Thymus (tissue), 11 donors: Measurements from ENCODE around the gene AAK1. TPM values are rescaled to one million over a fixed set of nuclear protein-coding genes. Genes with fewer than 3 reads are reported as not detected.

Experiments
- DNase-seq, 9 donors: peaks; one replicate each; pipeline ENCODE4 v3.0.0-alpha.2; 2013; ENCODE audit warnings: low spot score in 9 of 9, low read depth in 6 of 9, missing footprints in 1 of 9
- H3K27ac ChIP-seq, 2 donors: one replicate each; pipeline ENCODE4 v1.5.1; 2013; ENCODE audit warnings: control low read depth in 1 of 2, low read depth in 1 of 2, low read length in 1 of 2, mild to moderate bottlenecking in 1 of 2, moderate library complexity in 1 of 2
- H3K27me3 ChIP-seq, 2 donors: one replicate each; pipeline ENCODE4 v1.5.1; 2013; ENCODE audit warnings: low read length in 1 of 2; ENCODE audit not compliant: control insufficient read depth in 2 of 2, insufficient read depth in 1 of 2
- H3K36me3 ChIP-seq, 2 donors: one replicate each; pipeline ENCODE4 v1.5.1; 2013; ENCODE audit warnings: low read length in 1 of 2, mild to moderate bottlenecking in 1 of 2, moderate library complexity in 1 of 2; ENCODE audit not compliant: control insufficient read depth in 2 of 2, insufficient read depth in 2 of 2
- H3K4me1 ChIP-seq, 2 donors: one replicate each; pipeline ENCODE4 v1.5.1; 2013; ENCODE audit warnings: low read length in 2 of 2; ENCODE audit not compliant: control insufficient read depth in 2 of 2, insufficient read depth in 2 of 2
- H3K4me3 ChIP-seq, 2 donors: one replicate each; pipeline ENCODE4 v1.5.1; 2013; ENCODE audit warnings: low read length in 2 of 2, control low read depth in 1 of 2, mild to moderate bottlenecking in 1 of 2
- H3K9me3 ChIP-seq, 2 donors: one replicate each; pipeline ENCODE4 v1.5.1; 2013; ENCODE audit warnings: low read length in 1 of 2, mild to moderate bottlenecking in 1 of 2; ENCODE audit not compliant: control insufficient read depth in 2 of 2, insufficient read depth in 1 of 2
- WGBS: extraction: QIAGEN DNeasy Blood & Tissue Kit; methylation state at CpG from one replicate; pipeline ENCODE4 v1.1.7; 2013; 5-methylcytosine and 5-hydroxymethylcytosine counted together
- polyA plus RNA-seq: library from polyadenylated mRNA; stranded (reverse); fragments of 200-250 nt; gene quantifications from one replicate; pipeline ENCODE4 v1.2.3, GENCODE V29; 2013
- total RNA-seq: library from RNA; stranded (reverse); fragments of 120-200 nt; gene quantifications from one replicate; pipeline ENCODE4 v1.2.4, GENCODE V29; 2013
- donor health status: healthy.

The AAK1 gene
- total and polyA plus RNA-seq, 2 donors: 17.4 to 26.6 TPM

GRCh38 chr2:69509011-69509749, 134.4 kb downstream of the AAK1 start:
- 95% methylated on average over 7 of the region's 7 CpGs for WGBS
- peaks cover 70 to 77% of the 10 kb centered on the region in 2 donors for H3K36me3 ChIP-seq
- H3K4me1 ChIP-seq: no peaks in the 10 kb centered on the region
- no peaks in the 10 kb centered on the region for H3K27me3 ChIP-seq
- H3K4me3 ChIP-seq: no peak overlapping the region
- H3K9me3 ChIP-seq: no peaks in the 10 kb centered on the region
- no peak overlapping the region for H3K27ac ChIP-seq
- DNase-seq: no peak

- Histone ChIP-seq H3K4me1 (no peaks in the 10 kb centered on the region), H3K9me3 (no peaks in the 10 kb centered on the region), H3K36me3 (peaks cover 49 to 50% of the 10 kb centered on the region in 2 donors), H3K27ac (no peak overlapping the region), H3K27me3 (no peaks in the 10 kb centered on the region), H3K4me3 (no peak overlapping the region)
- DNase-seq: no peak
- 96% methylated on average over 6 of the region's 6 CpGs for WGBS
Measured at GRCh38 chr2:69505710-69506109, 137.8 kb downstream of the AAK1 start.

- H3K9me3 ChIP-seq: no peaks in the 10 kb centered on the region
- H3K36me3 ChIP-seq: peaks cover 30 to 31% of the 10 kb centered on the region in 2 donors
- WGBS: 96% methylated on average over 3 of the region's 3 CpGs
Measured at GRCh38 chr2:69501301-69501700, 142.2 kb downstream of the AAK1 start.

GRCh38 chr2:69499966-69500365, 143.6 kb downstream of the AAK1 start:
- Histone ChIP-seq H3K27ac (no peak overlapping the region), H3K36me3 (peaks cover 21 to 23% of the 10 kb centered on the region in 2 donors), H3K9me3 (no peaks in the 10 kb centered on the region), H3K4me1 (peaks cover 0 to 2% of the 10 kb centered on the region in 2 donors), H3K4me3 (no peak overlapping the region), H3K27me3 (no peaks in the 10 kb centered on the region)
- DNase-seq: peak in 3 of 9 donors; percentile 2 to 18 (median 4)
- WGBS: 73% methylated on average over 3 of the region's 3 CpGs

More at GRCh38 chr2:69501301-69501700, 142.2 kb downstream of the AAK1 start:
- Histone ChIP-seq H3K4me3 (no peak overlapping the region), H3K27ac (no peak overlapping the region), H3K4me1 (peaks cover 0 to 2% of the 10 kb centered on the region in 2 donors), H3K27me3 (no peaks in the 10 kb centered on the region)
- DNase-seq: no peak

GRCh38 chr2:69499242-69499641, 144.3 kb downstream of the AAK1 start:
- Histone ChIP-seq H3K27ac (no peak overlapping the region), H3K4me3 (no peak overlapping the region), H3K4me1 (peaks cover 0 to 2% of the 10 kb centered on the region in 2 donors), H3K27me3 (no peaks in the 10 kb centered on the region), H3K36me3 (peaks cover 19 to 29% of the 10 kb centered on the region in 2 donors), H3K9me3 (no peaks in the 10 kb centered on the region)
- DNase-seq: peak in 1 of 9 donors; percentile 11
- WGBS: 83% methylated on average over 3 of the region's 3 CpGs

- H3K36me3 ChIP-seq: peaks cover 17 to 34% of the 10 kb centered on the region in 2 donors
- WGBS: 97% methylated on average over 3 of the region's 3 CpGs
- no peak overlapping the region for H3K27ac ChIP-seq
Measured at GRCh38 chr2:69495861-69496260, 147.7 kb downstream of the AAK1 start.

GRCh38 chr2:69495008-69495407, 148.5 kb downstream of the AAK1 start:
- 99% methylated on average over 3 of the region's 3 CpGs for WGBS
- Histone ChIP-seq H3K4me3 (no peak overlapping the region), H3K36me3 (peaks cover 17 to 34% of the 10 kb centered on the region in 2 donors), H3K27me3 (no peaks in the 10 kb centered on the region), H3K9me3 (no peaks in the 10 kb centered on the region), H3K27ac (no peak overlapping the region), H3K4me1 (no peaks in the 10 kb centered on the region)
- no peak for DNase-seq

More at GRCh38 chr2:69495861-69496260, 147.7 kb downstream of the AAK1 start:
- no peak overlapping the region for H3K4me3 ChIP-seq
- no peak for DNase-seq
- no peaks in the 10 kb centered on the region for H3K9me3 ChIP-seq
- no peaks in the 10 kb centered on the region for H3K27me3 ChIP-seq
- peaks cover 0 to 2% of the 10 kb centered on the region in 2 donors for H3K4me1 ChIP-seq

- Histone ChIP-seq H3K27me3 (no peaks in the 10 kb centered on the region), H3K27ac (no peak overlapping the region), H3K4me1 (no peaks in the 10 kb centered on the region), H3K36me3 (peaks cover 17 to 32% of the 10 kb centered on the region in 2 donors), H3K4me3 (no peak overlapping the region), H3K9me3 (no peaks in the 10 kb centered on the region)
- WGBS: 94% methylated on average over 3 of the region's 3 CpGs
- no peak for DNase-seq
Measured at GRCh38 chr2:69494126-69494525, 149.4 kb downstream of the AAK1 start.

- no peaks in the 10 kb centered on the region for H3K9me3 ChIP-seq
- H3K27ac ChIP-seq: no peak overlapping the region
- no peaks in the 10 kb centered on the region for H3K4me1 ChIP-seq
- no peak overlapping the region for H3K4me3 ChIP-seq
- H3K36me3 ChIP-seq: peaks cover 8 to 31% of the 10 kb centered on the region in 2 donors
- no peak for DNase-seq
- no peaks in the 10 kb centered on the region for H3K27me3 ChIP-seq
- WGBS: 96% methylated on average over 6 of the region's 6 CpGs
Measured at GRCh38 chr2:69493268-69493667, 150.3 kb downstream of the AAK1 start.
